ENCODE data around the gene MIEF1. TPM values are rescaled to one million over a fixed set of nuclear protein-coding genes. Genes with fewer than 3 reads are reported as not detected.
"Not testable (repeated sequence)": the region's sequence is repeated elsewhere in the genome, so short reads cannot be mapped to it uniquely, and the experiment has no call there.

MIEF1 gene
- total RNA-seq, 1 donor from 2014 or later, result 16.3 TPM

DNA sequence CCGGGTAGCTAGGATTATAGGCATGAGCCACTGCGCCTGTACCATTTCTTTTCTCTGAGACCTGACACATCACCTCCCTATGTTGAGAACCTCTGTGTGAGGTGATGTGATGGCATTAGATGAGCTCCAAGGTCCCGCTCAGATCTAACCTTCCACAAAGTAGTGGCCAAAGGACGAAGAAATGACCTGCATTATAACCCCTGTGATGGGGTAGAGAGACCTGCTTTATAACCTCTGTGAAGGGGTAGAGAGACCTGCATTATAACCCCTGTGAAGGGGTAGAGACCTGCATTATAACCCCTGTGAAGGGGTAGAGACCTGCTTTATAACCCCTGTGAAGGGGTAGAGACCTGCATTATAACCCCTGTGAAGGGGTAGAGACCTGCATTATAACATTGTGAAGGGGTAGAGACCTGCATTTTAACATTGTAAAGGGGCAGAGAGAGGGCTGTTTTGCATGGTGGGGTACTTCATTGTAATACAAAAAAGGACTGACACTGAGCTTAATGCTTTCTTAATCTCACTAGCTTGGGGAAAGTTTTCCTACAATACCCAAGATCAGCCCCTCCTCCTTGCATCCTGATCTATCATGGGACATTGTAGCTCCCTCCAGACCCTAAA, 8.5 kb downstream of the MIEF1 start:
- no peak for FAIRE-seq
- DNase-seq (ENCODE audit: low spot score in 2 of 2), result no peak

DNA sequence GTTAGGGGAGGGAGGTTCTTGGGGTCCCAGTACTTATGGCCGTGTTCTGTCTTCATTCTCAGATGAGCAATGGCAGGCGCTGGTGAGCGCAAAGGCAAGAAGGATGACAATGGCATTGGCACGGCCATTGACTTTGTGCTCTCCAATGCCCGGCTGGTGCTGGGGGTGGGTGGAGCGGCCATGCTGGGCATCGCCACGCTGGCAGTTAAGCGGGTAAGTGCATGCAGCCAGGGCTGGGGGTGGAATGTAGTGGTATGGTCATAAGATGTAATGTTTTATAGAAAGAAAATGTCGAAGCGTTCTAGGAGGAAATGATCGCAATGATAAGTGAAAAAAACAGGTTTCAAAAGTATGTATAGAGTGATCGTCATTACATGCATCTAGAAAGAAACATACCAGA, 9.1 kb downstream of the MIEF1 start:
- no peak for DNase-seq (ENCODE audit: low spot score in 2 of 2)
- FAIRE-seq, result no peak

DNA sequence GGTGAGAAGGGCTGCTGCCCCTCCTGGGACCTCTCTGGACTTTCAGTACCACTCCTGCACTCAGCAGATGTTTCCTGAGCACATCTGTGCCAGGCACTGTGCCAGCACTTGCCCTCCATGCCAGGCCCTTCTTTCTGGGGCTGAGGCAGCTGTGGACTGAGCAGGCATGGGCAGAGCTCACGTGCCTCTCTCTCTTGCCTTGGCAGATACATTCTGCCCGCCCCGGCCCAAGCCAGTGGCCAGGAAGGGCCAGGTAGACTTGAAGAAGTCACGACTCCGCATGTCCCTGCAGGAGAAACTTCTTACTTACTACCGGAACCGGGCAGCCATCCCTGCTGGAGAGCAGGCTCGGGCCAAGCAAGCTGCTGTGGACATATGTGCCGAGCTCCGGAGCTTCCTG, 9.9 kb downstream of the MIEF1 start:
- FAIRE-seq (no peak), DNase-seq (ENCODE audit: low spot score in 2 of 2) (no peak)

DNA sequence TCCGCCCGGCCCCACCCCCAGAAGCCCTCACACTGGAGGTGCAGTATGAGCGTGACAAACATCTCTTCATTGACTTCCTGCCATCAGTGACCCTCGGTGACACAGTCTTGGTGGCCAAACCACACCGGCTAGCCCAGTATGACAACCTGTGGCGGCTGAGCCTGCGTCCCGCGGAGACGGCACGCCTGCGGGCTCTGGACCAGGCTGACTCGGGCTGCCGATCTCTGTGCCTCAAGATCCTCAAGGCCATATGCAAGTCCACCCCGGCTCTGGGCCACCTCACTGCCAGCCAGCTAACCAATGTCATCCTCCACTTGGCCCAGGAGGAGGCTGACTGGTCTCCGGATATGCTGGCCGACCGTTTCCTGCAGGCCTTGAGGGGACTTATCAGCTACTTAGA, 11.7 kb downstream of the MIEF1 start:
- DNase-seq (ENCODE audit: low spot score in 2 of 2) (no peak), FAIRE-seq (no peak)

DNA sequence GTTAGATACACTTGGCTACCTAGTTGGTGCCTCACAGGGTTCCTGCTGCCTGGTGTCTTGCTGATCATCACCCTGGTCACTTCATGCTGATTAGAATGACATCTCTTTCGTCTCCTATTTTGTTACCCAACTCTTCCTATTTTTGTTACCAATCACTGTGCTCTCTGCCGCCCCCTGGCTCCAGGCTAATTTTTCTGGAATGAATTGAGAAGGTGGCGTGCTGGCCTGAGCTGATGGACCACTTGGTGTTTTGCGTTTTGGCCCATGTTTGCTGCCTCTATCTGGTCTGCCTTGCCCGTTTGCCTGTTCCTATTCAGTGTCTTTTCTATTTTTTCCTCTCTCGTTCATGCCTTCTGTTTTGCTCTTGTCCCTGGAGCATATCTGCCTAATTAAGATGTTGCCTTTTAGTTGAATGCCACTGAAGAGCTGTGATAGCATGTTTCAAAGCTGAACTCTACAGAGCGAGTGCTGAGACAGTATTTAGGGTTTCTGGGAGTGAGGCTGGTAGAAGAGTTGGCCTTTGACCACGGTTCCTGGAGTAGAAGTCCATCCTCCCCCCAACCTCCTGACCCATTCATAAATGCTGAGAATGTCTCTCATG, 12.4 kb downstream of the MIEF1 start:
- DNase-seq (ENCODE audit: low spot score in 2 of 2), result no peak
- FAIRE-seq, result no peak

DNA sequence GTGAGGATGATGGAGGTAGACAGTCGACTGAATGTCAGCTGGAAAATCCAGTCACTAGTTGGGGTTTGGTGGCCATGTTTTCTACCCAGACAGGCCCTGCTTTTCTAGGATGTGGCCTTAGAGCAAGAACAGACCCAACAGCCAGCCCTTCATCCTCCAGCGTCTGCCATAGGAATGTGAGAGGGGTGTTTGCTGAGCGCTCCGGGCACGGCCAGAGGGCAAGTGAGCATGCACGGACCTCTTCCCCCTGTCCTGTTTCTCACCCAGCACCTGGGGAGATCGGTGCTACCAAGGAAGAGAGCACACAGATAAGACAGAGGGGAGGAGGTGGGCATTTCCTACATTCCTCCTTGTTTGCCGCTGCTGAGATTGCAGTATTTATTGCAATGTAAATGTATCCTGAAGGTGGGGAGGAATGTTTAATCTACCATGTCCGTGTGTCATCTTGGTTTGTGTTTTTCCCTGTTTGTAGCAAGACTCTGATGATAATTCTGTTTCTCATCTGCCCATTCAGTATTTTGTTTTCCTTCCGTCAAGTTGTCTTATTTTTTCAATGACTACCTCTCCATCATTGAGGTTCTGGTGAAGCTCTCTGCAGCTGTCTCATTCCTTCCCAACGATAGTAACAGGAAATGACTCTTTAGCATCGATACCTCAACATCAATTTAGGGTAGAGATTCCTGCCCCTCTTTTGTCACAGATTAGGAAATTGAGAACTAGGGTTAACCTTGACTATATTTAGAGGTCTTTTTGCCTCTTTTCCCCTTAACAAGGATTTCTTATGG, 13.4 kb downstream of the MIEF1 start:
- FAIRE-seq (no peak), DNase-seq (ENCODE audit: low spot score in 2 of 2) (no peak)

DNA sequence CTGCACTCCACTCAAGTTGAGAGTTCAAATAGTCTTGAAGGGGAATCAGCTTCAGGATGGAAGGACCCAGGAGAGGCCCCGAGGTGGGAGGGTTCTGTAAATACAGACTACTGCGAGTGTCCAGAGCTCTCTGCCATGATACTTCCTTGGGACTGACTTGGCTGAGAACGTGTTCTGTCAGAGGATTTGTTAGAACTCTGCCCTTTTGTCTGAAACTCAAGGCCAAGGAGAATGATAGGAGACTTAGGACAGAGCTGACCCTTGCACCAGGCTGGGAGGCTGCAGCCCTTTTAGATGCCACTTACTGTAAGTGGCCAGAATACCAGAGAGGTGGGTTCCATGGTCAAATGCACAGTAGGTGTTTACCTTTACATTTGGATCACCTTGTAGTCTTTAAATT, 15.4 kb downstream of the MIEF1 start:
- FAIRE-seq, result no peak
- DNase-seq (ENCODE audit: low spot score in 2 of 2), result no peak

DNA sequence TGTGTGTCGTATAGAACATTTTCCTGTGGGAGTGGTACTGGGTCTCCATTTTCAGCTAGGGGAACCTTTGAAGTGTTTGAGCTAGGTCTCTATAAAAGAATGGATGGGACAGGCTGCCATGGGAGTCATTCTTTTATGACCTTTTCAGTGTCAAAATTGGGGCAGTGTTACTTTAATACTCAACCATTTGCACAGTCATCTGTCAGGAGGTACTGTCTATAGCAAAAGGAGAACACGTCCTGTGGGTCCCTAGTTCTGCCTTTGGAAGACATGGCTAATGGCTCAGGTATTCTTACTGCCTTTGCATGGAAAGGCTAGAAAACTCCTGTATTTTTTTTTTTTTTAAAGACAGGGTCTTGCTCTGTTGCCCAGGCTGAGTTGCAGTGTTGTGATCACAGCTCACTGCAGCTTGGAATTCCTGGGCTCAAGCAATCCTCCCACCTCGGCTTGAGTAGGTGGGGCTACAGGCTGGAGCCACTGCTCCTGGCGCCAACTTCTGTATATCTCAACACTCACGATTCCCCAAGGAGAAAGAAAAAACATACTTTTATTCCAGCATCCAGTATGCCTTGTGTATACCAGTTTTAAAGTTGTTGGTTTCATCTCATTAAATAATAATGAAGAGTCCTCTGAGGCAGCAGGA, 16.2 kb downstream of the MIEF1 start:
- DNase-seq (ENCODE audit: low spot score in 2 of 2), result no peak

DNA sequence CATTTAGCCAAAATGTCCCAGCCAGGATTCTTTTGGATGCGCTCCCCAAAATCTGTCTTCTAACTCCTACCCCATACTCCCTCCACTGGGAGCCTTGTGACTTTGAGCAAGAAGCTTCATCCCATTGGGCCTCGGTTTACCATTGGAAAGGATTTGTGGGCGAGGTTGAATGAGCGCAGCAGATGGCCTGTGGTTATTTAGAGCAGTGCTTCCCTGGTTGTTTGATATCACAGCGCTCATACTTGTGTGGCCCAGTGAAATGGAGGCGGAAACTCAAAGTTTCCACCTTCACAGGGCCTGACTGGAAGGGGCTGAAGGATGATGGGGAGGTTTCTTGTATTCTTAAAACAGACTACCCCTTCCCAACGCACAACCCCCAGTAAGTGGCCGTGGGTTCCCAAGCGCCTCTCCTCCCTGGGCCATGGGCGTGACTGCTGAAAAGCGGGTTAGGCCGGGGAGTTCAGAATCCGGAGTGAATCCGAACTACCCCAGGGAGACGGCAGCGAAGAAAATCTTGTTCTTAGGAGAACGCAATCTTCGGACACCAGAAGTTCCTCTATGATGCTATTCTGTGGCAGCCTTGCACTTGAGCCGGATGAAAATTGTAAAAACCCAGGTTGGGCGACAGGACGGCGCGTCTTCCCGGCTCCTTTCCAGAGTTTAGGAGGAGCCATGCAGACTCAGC, 17.0 kb downstream of the MIEF1 start:
- no peak for DNase-seq (ENCODE audit: low spot score in 2 of 2)
- no peak for FAIRE-seq

More for the DNA sequence above, 16.2 kb downstream of the MIEF1 start:
- FAIRE-seq, result no peak

DNA sequence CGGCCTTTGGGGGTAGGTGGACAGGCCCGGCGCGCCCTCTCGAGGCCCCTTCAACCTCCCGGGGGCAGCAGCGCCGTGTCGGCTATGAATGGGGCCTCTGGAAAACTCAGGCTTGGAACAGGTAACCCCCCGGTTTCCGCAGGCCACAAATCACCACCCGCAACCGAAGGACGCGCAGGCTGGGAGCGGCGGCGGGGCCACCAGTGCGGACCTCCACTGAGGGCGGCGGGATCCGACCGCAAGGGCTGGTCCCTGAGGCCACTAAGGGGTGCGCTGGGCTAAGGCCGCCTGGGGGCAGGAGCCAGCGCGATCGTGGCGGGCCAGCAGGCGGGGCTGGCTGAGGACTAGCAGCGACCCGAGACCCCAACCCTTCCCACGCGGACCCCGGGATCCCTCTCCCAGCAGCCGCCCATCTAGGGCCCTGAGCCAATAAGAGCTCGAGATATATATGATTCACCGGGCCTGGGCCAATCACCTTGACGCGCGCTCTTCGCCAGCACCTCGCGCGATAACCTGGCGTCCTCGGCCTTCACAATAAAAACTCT, 17.7 kb downstream of the MIEF1 start:
- peak; percentile 96 to 97 for DNase-seq (ENCODE audit: low spot score in 2 of 2)
- no peak for FAIRE-seq

DNA sequence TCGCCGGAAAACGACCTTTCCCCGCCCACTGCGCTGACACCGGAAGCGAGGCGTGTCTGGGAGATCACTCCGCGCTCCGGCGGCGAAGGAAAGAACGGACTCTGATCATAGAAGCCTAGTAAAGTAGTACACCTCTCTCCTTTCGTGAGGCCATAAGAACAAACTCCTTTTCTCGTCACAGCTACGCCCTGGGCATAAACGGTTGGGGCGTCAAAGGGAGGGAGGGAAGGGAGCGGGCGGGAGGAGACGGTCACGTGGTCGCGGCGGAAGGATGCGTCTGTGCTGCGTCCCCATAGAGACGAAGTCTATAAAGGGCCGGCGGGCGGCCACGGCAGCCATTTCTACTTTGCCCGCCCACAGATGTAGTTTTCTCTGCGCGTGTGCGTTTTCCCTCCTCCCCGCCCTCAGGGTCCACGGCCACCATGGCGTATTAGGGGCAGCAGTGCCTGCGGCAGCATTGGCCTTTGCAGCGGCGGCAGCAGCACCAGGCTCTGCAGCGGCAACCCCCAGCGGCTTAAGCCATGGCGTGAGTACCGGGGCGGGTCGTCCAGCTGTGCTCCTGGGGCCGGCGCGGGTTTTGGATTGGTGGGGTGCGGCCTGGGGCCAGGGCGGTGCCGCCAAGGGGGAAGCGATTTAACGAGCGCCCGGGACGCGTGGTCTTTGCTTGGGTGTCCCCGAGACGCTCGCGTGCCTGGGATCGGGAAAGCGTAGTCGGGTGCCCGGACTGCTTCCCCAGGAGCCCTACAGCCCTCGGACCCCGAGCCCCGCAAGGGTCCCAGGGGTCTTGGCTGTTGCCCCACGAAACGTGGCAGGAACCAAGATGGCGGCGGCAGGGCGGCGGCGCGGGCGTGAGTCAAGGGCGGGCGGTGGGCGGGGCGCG, 18.4 kb downstream of the MIEF1 start, which contains the start of gene ATF4:
ATF4 (plus strand) TSS at position 337 of the 880 bp plus-strand sequence. CDS start 884 bp downstream, outside the sequence.
- FAIRE-seq (no peak), DNase-seq (ENCODE audit: low spot score in 2 of 2) (peak; percentile 88 to 98)

DNA sequence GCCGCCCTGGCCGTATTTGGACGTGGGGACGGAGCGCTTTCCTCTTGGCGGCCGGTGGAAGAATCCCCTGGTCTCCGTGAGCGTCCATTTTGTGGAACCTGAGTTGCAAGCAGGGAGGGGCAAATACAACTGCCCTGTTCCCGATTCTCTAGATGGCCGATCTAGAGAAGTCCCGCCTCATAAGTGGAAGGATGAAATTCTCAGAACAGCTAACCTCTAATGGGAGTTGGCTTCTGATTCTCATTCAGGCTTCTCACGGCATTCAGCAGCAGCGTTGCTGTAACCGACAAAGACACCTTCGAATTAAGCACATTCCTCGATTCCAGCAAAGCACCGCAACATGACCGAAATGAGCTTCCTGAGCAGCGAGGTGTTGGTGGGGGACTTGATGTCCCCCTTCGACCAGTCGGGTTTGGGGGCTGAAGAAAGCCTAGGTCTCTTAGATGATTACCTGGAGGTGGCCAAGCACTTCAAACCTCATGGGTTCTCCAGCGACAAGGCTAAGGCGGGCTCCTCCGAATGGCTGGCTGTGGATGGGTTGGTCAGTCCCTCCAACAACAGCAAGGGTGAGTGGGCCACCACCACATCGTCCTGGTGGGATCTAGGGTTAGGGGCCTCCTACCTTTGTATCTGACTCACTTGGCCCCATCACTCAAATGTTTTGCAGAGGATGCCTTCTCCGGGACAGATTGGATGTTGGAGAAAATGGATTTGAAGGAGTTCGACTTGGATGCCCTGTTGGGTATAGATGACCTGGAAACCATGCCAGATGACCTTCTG, 19.2 kb downstream of the MIEF1 start:
- not testable (repeated sequence) for DNase-seq (ENCODE audit: low spot score in 2 of 2); FAIRE-seq

DNA sequence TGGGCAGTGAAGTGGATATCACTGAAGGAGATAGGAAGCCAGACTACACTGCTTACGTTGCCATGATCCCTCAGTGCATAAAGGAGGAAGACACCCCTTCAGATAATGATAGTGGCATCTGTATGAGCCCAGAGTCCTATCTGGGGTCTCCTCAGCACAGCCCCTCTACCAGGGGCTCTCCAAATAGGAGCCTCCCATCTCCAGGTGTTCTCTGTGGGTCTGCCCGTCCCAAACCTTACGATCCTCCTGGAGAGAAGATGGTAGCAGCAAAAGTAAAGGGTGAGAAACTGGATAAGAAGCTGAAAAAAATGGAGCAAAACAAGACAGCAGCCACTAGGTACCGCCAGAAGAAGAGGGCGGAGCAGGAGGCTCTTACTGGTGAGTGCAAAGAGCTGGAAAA, 20.0 kb downstream of the MIEF1 start:
- DNase-seq (ENCODE audit: low spot score in 2 of 2); FAIRE-seq: not testable (repeated sequence)

DNA sequence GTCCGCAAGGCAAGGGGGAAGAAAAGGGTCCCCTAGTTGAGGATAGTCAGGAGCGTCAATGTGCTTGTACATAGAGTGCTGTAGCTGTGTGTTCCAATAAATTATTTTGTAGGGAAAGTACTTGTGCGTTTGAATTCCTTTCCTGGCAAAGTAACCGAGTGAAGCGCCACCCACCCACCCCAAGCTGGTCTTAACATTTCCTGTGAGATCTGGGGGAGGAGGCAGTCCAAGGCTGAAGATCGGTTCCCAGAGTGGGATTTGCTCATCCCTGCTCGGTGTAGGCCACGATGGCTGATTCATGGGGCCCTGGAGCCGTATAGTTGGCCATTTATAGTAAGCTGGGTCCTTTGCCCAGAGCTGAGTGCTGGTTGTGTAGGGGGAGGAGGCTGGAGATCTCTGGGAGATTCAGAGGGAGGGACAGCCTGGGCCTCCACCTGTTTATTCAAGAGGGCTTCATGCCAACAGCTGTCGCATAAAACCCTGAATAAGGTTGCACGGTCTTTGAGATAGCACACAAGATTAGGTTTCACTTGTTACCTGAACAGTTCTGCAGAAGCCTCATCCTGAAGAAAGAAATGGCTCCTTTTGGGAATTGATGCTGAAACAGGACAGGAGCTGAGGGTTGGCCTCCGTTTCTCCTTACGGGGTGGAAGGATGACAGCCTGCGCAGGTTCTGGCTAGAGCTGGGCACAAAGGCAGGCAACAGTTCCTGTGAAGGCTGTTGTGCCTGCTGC, 20.6 kb downstream of the MIEF1 start:
- DNase-seq (ENCODE audit: low spot score in 2 of 2), result peak in 1 of 2 donors; percentile 52
- FAIRE-seq, result no peak

DNA sequence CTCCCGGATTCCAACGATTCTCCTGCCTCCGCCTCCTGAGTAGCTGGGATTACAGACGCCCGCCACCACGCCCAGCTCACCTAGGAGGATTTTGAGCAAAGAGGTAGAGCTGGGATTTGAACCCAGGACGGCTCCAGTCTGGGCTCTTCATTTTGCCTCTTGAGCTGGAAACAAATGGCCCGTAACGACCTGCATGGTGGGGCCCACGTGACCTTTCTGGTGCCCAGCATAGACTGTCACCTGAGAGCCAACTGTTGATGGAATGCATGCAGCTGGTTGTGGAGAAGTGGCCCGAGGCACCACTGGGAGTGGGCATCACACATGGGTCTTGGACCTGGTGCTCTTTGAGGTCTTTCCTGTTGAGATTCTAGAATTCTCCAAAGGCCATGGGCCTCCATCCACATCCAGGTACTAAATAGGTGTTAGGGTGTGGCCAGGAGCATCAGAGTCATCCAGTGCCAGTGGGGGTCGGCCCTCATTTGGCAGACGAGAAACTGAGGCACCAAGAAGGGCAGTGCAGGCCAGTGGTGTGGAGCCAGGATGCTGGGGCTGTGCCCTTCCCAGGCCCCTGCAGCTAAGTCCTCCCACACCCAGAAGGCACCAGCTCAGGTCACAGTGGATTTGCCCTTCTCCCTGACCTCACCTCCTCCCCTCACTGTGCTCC, 22.1 kb downstream of the MIEF1 start:
- FAIRE-seq (no peak), DNase-seq (ENCODE audit: low spot score in 2 of 2) (no peak)

DNA sequence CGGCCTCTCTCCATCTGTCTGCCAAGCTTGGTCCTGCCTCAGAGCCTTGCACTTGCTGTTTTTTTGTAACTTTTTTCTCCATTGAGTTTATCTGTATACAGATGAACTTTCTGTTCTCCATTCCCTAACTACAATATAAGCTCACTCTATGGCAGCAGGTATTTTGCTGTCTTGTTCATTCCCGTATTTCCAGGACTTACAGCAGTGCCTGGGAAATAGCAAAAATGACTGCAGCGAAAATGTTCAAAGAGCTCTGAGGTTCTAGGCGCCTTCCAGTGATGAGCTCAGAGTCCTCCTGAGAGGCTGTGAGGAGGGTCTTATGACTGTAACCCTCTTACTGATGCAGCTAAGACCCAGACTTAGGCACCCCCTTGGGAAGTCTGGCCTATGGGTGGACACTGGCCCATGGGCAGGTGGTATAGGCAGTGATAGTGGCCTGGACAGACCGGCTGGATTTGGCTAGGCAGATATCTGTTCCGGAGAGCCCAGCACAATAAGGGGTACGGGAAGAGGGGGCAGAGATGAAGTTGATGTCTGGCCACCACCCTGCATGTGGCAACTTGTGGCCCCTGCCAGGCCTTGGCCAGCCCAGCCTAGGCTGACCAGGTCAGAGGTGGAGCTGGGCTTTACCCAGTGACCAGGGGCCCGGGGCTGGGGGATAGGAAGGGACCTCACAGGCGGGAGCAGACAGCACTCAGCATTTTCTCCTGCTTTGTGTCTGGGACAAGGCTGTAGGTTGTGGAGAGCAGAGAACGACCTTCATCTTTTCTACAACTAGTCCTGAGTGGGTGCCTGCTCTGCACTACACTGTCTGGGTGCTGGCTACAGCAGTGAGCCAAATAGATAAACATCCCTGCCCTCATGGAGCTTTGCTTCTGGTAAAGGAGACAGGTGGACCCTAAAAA, 22.9 kb downstream of the MIEF1 start:
- DNase-seq (ENCODE audit: low spot score in 2 of 2), result no peak
- FAIRE-seq, result no peak
